HCT116 (cell line): ENCODE data around the gene SCARF1.

Experiments
- CTCF ChIP-seq, 3 experiments: fragments of 200-600 bp in 1 of 3; sonication (generic) in 1 of 3; IDR thresholded peaks in 2 of 3; conservative IDR thresholded peaks in 1 of 3; 2 replicates each; pipeline ENCODE4 v1.5.1; 2012 to 2017; ENCODE audit warnings: low read depth in 2 of 3, low read length in 2 of 3, antibody characterized with exemption in 1 of 3, borderline replicate concordance in 1 of 3, control low read depth in 1 of 3, mild to moderate bottlenecking in 1 of 3, mixed read lengths in 1 of 3, mixed run types in 1 of 3, moderate library complexity in 1 of 3; ENCODE audit not compliant: insufficient read depth in 1 of 3
- EZH2 ChIP-seq: fragments of 200-600 bp; sonication (generic); IDR thresholded peaks from 2 replicates; pipeline ENCODE4 v1.6.1; 2017; ENCODE audit warnings: antibody characterized with exemption, mixed run types

- no peak for TF ChIP-seq EZH2
- TF ChIP-seq CTCF (IDR thresholded peaks at IDR 0.05 in 2 of 3, conservative IDR thresholded peaks at IDR 0.05 in 1 of 3; ENCODE audit: borderline replicate concordance in 1 of 3, insufficient read depth in 1 of 3, low read depth in 2 of 3, low read length in 2 of 3) = no peak
Observed at GRCh38 chr17:1658100-1658499, 12.6 kb upstream of the SCARF1 start.
